ENCODE data around the gene TFDP2. TPM values are rescaled to one million over a fixed set of nuclear protein-coding genes. Genes with fewer than 3 reads are reported as not detected.

Gene TFDP2
- total RNA-seq, 1 donor from 2014 or later, result 28.6 TPM

DNA sequence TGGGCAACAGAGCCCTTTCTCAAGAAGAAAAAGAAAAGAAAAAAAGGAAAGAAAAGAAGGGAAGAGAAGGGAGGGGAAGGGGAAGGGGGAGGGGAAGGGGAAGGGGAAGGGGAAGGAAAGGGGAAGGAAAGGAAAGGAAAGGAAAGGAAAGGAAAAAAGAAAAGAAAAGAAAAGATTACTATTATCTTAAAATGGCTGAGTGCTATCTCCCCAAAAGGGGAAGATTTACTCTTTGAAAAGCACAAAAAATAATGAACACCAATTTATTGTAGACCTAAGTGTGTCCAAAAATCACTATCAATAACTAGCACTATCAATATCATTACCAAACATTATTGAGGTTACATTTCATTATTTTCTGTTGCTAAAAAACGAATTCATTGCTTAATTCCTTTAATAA lies 183.9 kb downstream of the TFDP2 start:
- no peak for DNase-seq (ENCODE audit: low spot score)

GRCh38 chr3:141963301-141963700 lies 186.0 kb downstream of the TFDP2 start:
- DNase-seq (ENCODE audit: low spot score), result no peak

DNA sequence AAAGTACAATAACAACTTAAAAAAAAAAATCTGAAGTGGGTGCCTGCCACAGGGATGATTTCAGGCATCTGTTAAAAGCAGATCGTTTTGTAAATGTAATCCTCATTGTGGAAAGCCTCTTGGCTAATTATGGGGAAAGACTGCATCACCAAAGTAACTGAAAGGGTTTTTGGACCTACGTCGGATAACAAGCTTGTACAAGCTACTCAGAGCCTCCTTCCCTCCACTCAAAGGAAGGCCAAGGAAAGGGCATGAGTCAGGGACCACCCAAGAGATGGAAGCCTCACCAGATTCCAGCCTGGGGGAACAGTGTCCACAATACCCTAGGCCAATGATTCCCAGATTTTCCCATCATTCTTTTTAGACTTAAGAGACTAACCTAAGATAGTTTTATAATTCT lies 188.6 kb downstream of the TFDP2 start:
- DNase-seq (ENCODE audit: low spot score), result no peak

- DNase-seq (ENCODE audit: low spot score), result peak; percentile 63
These were observed 189.5 kb downstream of the TFDP2 start for GRCh38 chr3:141959589-141960554.

DNA sequence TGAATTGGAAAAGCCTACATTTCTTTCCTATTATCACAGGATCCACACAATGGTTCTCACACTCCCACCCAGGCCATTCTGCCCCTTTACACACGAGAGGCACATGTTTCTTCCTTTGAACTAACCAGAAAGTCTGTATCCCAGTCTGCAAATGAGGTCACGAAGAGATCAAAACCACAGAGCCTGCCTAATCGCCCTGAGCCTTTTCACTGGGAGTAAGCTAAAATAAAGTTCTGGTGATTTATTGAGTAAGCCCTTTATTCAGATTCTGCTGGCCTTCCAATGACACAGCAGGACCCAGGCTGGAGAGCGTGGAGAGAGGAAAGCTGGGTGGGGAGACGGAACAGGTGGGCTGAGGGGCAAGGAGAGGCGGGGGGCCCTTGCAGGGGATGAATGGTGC lies 194.2 kb downstream of the TFDP2 start:
- peak; percentile 89 for DNase-seq (ENCODE audit: low spot score)

GRCh38 chr3:141952611-141953010 lies 196.7 kb downstream of the TFDP2 start:
- DNase-seq (ENCODE audit: low spot score), result no peak

DNA sequence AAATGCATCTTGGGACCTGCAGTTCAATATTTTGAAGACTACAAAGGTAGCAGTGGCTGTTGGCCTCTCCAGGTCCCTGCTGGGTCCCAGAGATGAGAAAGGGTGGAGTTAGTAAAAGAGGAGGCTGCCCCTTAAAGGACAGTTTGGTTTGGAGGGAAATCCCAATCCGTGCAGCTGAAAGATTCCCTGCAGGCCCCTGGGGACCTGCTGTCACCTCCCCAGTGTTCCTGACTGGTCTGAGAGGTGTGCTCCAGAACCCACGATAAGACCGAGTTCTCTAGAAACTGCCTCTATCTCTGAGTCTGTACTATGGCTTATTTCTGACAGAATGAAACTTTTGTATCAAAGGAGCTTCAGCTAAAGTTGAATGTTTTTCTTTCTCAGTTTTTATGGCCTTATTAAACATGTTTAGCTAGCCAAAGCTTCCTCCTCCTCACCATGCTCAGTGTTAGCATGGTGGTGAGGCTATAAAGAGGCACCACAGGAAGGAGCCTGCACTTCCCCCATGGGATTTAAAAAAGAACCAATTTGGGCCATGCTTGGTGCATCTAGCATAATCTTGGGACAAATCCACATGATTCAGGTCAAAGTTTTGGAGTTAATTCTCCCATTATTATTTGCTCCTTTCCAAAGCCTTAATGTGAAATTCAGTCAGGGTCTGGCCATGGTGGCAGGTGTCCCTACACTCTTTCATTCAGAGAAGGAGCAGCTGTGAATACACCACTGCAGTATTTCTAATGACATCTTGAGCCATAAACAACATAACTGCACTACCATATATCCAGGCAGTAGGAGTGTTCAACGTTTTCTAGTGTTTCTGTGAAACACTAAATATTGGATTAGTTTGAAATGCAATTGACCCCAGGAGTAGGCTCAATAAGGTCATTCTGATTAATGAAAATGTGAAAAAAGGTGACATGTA lies 198.5 kb downstream of the TFDP2 start:
- DNase-seq (ENCODE audit: low spot score), result no peak

DNA sequence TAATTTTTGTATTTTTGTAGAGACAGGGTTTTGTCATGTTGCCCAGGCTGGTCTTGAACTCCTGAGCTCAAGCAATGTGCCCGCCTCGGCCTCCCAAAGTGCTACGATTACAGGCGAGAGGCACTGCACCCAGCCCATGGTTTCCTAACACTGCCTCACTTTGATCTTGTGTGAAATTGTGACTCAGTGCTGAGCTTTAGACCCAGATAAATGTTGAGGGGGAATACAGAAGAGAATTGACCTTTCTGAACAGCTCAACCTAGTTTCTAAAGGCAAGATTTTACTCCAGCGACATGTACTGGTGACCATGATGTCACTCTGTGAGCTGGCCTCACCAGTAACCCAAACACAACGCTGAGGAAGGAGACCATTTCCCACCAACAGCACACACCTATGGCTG lies 199.4 kb downstream of the TFDP2 start:
- DNase-seq (ENCODE audit: low spot score), result no peak

GRCh38 chr3:141949399-141949798 lies 199.9 kb downstream of the TFDP2 start:
- DNase-seq (ENCODE audit: low spot score), result no peak

- DNase-seq (ENCODE audit: low spot score), result no peak
These were observed 203.4 kb downstream of the TFDP2 start for GRCh38 chr3:141945726-141946485.

- no peak for DNase-seq (ENCODE audit: low spot score)
These were observed 207.3 kb downstream of the TFDP2 start for GRCh38 chr3:141942006-141942405.

DNA sequence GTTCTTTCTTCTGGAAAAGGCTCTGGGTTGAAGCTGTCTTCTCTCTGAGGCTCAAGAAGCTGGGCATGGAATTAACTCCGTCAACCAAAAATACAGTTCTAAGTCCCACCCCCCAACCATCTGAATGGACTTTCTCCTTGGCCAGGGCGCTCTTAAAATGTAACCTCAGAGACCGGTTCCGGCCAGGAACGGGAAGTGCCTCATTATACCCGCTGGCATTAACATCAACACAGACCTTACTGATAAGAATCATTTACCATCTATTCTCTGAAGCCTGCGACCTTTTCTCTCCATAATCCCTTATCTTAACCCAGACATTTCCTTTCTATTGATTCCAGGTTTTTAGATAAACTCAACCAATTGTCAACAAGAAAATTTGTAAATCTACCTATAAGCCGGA lies 208.3 kb downstream of the TFDP2 start:
- DNase-seq (ENCODE audit: low spot score), result no peak

GRCh38 chr3:141940194-141940776 lies 209.1 kb downstream of the TFDP2 start:
- DNase-seq (ENCODE audit: low spot score), result peak; percentile 70

- no peak for DNase-seq (ENCODE audit: low spot score)
These were observed 209.6 kb downstream of the TFDP2 start for GRCh38 chr3:141939759-141940158.

- DNase-seq (ENCODE audit: low spot score), result no peak
These were observed 211.3 kb downstream of the TFDP2 start for GRCh38 chr3:141938011-141938500.

DNA sequence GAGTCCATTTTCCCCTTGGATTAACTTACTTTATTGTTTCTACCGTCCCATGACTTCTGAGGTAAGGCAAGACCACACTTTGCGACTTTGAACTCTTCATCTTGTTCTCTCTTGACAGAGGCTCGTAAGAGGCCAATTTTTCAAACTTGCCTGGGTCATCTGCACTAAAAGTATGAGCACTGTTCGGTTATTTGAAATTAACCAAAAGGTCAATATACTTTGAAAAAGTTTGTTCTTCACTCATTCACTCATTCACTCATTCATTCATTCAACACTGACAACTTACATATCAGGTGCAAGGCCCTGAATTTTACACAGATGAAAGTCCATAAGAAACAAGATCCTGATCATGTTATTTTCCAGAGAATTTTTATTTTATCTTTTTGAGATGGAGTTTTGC lies 215.0 kb downstream of the TFDP2 start:
- DNase-seq (ENCODE audit: low spot score), result no peak

DNA sequence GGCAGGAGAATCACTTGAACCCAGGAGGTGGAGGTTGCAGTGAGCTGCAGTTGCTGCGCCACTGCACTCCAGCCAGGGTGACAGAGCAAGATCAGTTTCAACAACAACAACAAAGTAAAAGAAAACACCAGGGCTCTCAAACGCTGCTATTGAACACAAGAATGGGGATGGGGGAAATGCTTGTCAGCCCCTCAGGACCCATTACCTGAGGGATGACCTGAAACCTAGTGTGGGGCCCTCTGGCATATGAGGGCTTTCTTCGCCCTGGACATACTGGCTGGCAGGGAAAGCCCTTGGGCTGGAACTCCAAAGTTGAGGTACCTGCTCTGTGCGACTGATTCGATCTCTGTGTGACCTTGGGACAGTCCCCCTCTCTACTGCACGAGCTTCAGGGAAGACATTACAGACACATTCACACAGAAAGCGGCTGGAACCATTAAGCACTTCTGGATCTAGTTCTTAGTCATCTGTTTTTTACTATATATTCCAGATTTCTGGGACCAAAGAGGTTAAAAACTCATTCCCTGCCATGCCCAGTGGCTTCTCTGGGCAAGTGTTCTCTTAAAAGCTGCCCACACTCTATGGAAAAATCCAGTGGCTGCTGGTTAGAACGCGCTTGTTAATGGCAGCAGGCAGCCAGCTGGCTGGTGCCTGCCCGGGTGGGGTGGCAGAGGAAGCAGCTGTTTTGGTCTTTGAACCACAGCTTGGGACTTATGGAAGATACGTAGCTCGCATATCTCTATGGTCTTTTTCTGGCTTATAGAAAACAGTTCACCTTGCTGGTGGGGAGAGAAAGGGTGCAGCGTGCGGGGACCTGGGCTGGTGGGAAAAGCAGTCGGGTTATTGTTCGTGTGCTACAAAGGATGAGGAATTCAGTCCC lies 215.7 kb downstream of the TFDP2 start:
- DNase-seq (ENCODE audit: low spot score), result no peak

GRCh38 chr3:141930801-141931200 lies 218.5 kb downstream of the TFDP2 start:
- DNase-seq (ENCODE audit: low spot score), result no peak

- DNase-seq (ENCODE audit: low spot score), result no peak
These were observed 219.9 kb downstream of the TFDP2 start for GRCh38 chr3:141929341-141929995.
